GM18526 (cell line): ENCODE measurements around the gene NAA80.
A peak's percentile ranks its signal among the peaks of the same experiment; 100 is the strongest.

Experiments used
- POLR2A ChIP-seq: IDR thresholded peaks from 3 replicates; pipeline ENCODE4 v1.6.1; 2011; ENCODE audit not compliant: insufficient read length; ENCODE audit errors: extremely low read depth

NAA80 gene

DNA sequence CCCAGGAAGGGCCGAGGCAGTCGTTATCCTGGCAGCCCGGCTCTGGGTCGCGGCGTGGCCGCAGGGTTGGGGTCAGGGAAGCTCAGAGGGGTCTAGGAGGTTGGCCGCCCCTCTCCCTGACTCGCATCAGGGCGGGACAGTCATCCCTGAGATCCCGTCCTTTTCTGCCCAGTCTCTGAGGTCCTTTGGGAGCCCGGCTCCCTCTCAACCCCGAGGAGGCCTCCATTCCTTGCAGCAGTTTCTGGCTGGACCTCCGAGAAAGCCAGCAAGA lies 22.8 kb upstream of the NAA80 start:
- no peak for TF ChIP-seq POLR2A

DNA sequence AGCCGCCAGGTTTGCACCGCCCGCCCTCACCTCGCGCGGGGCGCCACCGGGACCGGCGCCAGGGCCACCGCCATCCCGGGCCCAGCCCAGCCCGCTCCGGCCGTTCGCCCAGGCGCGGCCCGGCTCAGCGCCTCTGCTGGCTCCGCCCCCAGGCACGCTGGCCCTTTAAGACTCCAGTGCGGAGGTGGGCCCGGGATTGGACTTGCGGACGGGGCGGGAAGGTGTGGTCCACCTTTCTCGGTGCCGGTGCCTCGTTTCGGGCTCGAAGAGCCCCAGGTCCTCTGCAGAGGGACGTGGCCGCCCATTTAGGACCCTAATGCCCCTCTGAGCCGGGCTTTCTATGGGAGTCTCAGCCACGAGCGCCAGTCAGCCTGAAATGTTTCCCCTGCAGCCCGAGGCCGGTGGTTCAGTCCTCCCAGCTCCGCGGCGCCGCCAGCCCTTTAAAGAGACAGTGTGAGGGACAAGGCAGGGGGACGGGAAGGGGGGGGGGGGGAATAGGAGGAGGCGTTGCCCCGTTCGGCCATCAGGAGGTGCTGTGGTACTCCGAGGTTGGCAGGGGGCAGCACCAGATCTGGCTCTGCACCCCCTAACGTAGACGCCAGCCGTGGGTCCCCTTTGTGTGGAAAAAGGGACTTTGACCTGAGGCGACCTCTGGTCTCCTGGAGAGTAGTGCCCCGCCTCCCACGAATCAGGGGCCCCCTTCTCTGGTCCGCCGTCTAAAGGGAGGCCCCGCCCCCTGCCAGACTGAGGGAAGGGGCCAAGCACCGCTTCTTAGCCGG lies 22.3 kb upstream of the NAA80 start:
- TF ChIP-seq POLR2A = peak; percentile 66

DNA sequence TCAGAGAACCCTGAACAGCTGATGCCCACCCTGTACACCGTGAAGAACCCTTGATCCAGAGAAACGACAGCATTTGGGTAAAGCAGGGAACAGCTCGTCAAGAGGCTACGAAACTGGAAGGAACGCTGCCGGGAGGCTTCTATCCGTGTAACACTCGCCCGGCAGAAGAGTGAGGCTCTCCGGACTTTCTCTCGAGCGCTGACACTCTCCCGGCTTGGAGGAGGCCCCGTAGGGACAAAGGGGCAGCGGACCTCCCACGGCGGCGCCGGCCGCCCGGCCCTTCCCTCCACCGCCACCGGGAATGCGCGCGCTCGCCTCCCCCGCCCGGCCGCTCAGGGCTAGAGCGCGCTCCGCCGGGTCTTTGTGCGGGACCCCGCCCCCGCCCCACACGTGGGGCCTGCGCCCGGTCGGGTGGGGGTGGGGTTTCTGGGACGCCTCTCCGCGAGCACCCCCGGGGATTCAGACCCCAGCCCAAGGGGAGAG lies 21.7 kb upstream of the NAA80 start:
- TF ChIP-seq POLR2A = no peak

DNA sequence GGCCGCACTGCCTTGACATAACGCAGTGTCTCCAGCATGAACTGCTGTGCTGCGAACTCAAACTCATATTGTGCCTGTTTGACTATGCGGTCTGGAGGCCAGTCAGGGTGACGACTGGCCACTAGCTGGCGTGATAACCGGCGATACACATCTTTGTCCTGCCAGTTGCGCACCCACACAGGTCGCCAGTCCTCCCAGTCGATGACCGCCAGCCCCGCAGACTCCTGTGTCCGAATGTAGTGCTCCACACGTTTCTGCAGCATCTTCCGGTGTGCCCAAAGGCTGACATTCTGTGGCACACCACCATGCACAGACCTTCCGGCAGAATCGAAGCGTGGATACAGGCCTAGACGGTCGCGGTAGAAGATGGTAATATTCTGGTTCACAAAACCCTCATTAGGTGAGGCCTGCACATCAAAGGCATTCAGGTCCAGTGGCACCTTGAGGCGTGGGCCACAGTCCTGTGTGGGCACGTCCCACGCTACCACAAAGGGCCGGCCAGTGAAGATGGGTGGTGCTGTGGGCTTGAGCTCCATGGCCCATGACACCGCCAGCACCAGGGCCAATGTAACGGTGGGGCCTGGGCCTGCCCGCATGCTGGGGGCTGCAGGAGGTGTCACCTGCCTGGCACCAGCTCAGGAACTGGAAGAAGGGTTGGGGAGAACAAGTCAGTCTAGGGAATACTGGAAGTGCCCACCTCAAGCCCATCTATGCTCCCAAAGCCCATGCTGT lies 20.9 kb upstream of the NAA80 start:
- no peak for TF ChIP-seq POLR2A

DNA sequence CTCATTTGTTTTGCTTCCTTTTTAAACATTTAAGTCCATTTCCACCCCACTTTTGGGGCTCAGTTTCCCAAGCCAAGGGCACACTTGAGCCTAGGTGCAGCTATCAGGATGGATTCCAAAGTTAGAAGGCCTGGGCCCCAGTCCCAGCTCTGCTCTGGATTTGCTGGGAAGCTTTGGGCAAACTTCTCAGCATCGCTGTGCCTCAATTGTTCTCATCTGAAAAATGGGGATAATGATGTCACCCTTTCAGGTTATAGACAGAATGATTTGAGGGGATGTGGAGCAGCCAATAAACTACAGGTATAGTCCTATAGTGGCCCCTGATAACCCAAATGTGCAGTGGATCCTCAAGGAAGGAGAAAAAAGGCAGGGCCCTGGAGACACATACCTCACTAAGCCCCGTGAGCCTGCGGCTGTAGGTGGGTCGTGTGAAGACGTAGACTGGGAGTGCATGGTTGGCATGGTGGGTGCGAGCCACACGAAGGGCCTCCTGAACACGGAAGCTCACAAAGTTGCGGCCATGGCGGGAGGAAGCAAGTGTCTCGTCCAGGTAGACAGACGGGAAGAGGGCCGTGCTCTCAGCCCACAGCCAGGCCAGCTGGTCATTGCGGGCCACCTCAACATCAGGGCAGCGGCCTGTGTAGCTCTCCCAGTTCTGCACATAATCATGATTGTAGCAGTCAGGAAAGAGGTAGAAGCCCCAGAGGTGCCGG lies 20.1 kb upstream of the NAA80 start:
- TF ChIP-seq POLR2A = no peak

DNA sequence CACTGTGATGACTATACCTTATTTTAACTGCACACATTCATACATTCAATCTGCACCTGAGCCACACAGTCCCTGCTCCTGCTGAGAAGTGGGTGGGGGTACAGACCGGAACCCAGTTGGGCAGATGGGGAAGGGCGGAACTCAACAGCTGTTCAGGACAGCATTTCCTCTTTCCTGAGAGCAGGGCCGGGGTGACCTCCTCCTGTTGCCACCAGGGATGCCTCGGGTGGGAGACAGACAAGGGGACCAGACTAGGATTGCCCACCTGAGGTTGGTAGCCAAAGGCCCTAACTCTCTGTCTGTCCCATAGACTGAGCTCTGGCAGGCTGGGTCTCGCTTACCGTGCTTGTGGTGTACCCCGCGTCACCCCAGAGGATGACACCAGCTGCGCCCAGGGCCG lies 19.4 kb upstream of the NAA80 start:
- no peak for TF ChIP-seq POLR2A

DNA sequence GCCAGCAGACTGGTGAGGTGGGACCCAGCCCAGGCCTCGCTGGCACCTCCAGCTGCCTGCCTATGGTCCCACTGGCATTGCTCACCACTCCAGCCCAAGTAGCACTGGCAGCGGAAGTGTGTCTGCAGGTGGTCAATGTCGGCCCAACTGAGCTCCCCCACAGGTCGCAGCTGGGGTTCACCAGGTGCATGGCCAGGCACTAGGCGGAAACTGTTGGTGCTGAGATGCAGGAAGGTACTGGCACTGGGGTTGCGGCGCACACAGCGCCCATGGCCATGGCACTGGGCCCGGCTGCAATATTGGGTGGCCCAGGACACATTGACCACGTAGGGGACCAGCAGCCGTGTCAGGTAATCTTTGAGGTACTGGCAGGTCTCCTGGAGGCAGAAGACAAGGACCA lies 19.0 kb upstream of the NAA80 start:
- TF ChIP-seq POLR2A = no peak

DNA sequence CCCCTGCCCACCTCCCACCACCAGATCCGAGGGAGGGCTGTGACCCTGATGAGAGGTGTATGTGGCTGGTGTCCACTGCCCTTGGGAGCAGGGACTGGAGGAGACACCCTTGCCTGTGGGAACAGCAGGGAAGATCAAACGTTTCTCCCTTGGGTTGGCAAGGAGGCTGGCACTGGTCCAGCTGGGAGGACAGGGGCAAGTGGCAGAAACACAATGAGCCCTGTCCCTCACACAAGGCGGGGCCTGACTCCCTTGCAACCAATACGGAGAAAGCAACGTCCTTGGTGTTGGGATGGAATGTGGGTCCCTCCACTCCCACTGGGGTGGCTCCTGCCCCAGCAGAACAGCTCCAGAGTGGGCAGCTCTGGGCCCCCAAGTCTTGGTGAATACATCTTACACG lies 18.1 kb upstream of the NAA80 start:
- TF ChIP-seq POLR2A = no peak

DNA sequence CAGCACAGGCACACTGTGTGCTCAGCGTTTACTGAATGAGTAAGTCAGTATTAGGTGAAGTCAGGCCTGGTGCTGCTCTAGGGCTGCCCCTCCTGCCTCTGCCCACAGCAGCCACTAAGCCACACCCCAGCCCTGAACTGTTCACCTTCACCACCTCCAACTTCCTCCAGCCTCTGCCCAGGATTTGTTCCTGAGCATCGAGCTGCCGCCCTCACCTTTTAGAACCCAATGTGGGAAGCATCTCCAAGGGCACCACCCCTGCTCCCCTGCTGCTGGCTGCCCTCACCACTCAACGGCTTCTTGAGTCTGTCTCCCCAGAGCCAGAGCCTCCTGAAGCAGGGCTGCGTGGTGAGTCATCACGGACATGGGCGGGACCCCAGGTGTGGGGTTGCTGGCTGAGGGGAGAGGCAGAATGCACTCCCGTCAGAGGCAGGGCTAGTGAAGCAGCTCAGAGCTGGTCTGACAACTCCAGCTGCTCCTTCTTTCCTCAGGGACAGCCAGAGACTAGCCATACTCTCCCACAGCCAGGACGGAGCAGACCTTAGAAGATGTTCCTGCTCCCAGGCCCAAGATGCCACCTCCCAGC lies 17.5 kb upstream of the NAA80 start:
- no peak for TF ChIP-seq POLR2A

DNA sequence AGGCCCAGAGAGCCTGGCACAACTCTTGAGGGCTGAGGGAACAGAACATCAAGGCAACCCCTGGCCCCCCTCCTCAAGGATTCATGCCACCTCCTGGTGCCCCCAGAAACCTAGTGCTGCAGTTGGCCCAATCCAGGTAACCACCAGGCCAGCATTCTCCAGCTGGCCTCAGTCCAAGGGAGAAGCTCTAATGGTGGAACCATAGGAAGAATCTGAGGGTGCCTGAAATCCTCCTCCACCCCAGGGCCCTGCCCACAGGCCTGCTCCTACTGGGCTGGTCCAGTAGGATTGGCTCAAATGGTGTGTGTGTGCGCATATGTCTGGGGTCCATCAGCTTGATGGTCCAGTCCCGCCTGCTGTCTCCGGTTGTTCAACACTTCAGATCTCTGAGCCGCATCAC lies 15.6 kb upstream of the NAA80 start:
- no peak for TF ChIP-seq POLR2A

DNA sequence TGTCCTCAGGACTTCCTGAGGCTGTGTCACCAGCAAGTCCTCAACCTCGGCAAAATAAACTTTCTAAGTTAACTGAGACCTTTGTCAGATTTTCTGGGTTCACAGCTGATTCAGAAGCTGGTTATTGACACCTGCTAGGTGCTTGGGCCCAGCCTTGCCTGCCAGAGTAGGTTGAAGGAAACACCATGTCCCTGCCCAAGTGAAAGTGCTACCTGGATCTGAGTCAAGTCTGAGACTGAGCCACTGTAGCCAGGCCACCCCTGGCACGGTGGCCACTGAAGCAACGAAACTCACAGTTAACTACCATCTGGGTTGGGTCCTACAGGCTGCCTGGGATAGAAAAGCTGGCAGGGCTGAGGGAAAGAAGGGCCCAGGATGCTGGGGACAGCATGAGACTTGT lies 15.1 kb upstream of the NAA80 start:
- no peak for TF ChIP-seq POLR2A

DNA sequence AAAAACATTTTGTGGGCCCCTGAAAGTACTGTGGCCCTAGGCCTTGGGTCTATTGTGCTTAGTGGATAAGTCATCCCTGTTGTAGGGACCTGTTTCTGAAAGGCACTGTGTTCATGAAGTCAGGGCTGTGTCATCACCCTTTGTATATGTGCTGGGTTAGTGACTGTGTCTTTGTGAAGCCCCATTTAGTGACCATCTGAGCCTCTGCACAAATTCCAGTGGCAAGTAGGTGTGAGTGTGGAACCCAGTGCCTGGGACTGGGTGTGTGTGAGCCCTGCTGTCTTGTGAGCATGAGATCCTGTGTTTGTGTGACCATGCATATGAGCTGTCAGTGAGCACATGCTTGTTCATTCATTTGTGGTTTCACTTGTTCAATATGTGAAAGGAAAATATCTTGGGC lies 5.4 kb upstream of the NAA80 start:
- TF ChIP-seq POLR2A = no peak

DNA sequence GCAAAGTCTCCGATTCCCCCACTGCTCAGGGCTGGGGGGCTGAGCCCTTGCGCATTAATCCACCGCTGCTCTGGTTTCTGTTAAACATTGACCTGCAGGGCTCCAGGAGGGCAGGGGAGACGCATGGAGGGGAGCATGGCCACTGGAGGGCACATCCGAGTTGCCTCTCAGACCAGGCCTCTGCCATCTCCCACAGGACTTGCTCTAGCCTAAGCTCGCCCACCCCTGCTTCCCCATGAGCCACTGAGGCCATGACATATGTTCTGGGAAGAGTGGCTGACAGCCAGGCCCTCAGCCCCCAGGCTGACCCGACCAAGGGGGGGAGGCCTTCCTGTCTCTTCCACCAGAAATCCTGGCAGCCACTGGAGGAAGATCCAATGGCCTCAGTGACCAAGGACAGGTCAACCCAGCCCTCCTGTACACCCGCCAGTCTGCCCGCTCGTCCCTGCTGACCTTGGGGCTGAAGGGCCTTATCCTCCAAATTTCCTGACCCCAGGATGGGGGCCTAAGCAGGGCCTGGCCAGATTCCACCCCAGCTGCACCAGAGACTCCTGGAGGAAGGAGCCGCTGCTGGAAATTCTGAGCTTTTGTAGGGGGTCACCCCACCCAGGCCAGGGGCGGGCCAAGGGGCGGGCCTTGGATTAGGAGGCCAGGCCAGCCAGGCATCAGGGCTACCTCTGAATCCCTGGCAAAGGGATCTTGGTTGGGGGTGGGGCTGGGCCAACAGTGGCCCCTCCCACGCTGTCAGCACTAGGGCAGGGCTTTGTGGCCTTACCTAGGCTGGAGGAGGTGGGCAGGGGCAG lies 4.0 kb upstream of the NAA80 start, which contains the start of gene HYAL1:
TSS of gene HYAL1 (minus strand) at position 562 of the 803 bp plus-strand sequence. CDS start 618 bp downstream, outside the sequence.
- no peak for TF ChIP-seq POLR2A

DNA sequence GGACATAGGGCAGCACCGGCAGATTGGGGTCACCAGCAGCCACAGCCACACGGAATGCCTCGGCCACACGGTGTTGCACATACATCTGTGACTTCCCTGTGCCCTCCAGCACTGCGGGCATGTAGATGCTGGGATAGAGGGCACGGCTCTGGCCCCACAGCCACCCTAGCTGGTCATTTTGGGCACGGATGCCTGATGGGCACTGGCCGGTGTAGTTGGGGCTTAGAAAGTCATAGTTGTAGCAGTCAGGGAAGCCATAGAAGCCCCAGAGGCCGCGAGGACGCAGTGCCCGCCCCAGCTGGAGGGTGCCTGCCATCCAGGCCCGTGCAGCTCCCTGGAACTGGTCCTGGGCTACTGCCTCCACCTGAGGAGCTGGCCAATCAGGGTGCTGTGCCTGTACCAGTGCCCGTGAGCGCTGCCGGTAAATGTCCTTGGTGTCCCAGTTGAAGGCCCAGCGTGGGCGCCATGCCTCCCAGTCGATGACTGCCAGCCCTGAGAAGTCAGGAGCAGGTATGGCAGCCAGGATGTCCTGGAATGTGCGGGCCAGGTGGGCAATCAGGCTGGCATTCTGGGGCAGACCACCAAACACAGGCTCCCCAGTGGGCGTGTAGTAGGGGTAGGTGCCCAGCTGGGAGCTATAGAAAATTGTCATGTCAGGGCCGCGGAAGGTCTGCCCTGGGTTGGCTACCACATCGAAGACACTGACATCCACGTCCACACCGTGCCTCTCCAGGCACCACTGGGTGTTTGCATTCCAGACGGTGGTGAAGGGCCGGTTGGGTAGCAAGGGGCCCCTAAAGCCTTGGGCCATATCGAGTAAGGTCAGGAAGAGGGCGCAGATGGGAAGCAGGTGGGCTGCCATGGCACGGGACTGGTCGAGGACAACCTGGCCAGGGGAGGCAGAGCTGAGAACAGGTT lies 3.1 kb upstream of the NAA80 start:
- TF ChIP-seq POLR2A = no peak
